HCT116 (cell line): ENCODE results near the gene HOXD3.

Experiments
- EZH2 ChIP-seq: fragments of 200-600 bp; sonication (generic); IDR thresholded peaks from 2 replicates; pipeline ENCODE4 v1.6.1; 2017; ENCODE audit warnings: antibody characterized with exemption, mixed run types
- EZH2phosphoT487 ChIP-seq: fragments of 200-600 bp; IDR thresholded peaks from 2 replicates; pipeline ENCODE4 v1.6.1; 2018; ENCODE audit warnings: antibody characterized with exemption, borderline replicate concordance
- FOSL1 ChIP-seq: IDR thresholded peaks from 2 replicates; pipeline ENCODE4 v1.6.1; 2012; ENCODE audit warnings: low read depth
- MAX ChIP-seq: IDR thresholded peaks from 2 replicates; pipeline ENCODE4 v1.6.1; 2012
- POLR2A ChIP-seq: IDR thresholded peaks from 2 replicates; pipeline ENCODE4 v1.7.0; 2011; ENCODE audit warnings: borderline replicate concordance; ENCODE audit not compliant: insufficient read depth, insufficient read length; ENCODE audit errors: extremely low read depth
- POLR2AphosphoS5 ChIP-seq: IDR thresholded peaks from 2 replicates; pipeline ENCODE4 v1.6.1; 2011; ENCODE audit warnings: mild to moderate bottlenecking, low read depth, low read length, moderate library complexity
- RAD21 ChIP-seq: IDR thresholded peaks from 2 replicates; pipeline ENCODE4 v1.6.1; 2012; ENCODE audit warnings: low read depth, mild to moderate bottlenecking
- SIN3A ChIP-seq: IDR thresholded peaks from 2 replicates; pipeline ENCODE4 v1.6.1; 2012; ENCODE audit warnings: low read depth
- TCF7L2 ChIP-seq: IDR thresholded peaks from 2 replicates; pipeline ENCODE4 v1.7.0; 2011; ENCODE audit warnings: borderline replicate concordance, inconsistent platforms; ENCODE audit not compliant: insufficient read depth, insufficient read length; ENCODE audit errors: extremely low read depth
- ZBTB33 ChIP-seq: IDR thresholded peaks from 2 replicates; pipeline ENCODE4 v1.6.1; 2011; ENCODE audit warnings: mild to moderate bottlenecking, low read length, moderate library complexity; ENCODE audit not compliant: insufficient replicate concordance; ENCODE audit errors: extremely low read depth
- TF ChIP-seq, protein P1 (sequence below), 3 experiments: fragments of 200-600 bp in 1 of 3; sonication (generic) in 1 of 3; IDR thresholded peaks in 2 of 3; conservative IDR thresholded peaks in 1 of 3; 2 replicates each; pipeline ENCODE4 v1.5.1; 2012 to 2017; ENCODE audit warnings: low read depth in 2 of 3, low read length in 2 of 3, antibody characterized with exemption in 1 of 3, borderline replicate concordance in 1 of 3, control low read depth in 1 of 3, mild to moderate bottlenecking in 1 of 3, mixed read lengths in 1 of 3, mixed run types in 1 of 3, moderate library complexity in 1 of 3; ENCODE audit not compliant: insufficient read depth in 1 of 3
- TF ChIP-seq, protein P2 (sequence below): IDR thresholded peaks from 2 replicates; pipeline ENCODE4 v1.6.1; 2012; ENCODE audit warnings: low read depth

GRCh38 chr2:176137252-176137580 is 19.9 kb upstream of the HOXD3 start:
- no peak for TF ChIP-seq EZH2phosphoT487
- no peak for TF ChIP-seq ZBTB33
- TF ChIP-seq RAD21: no peak
- TF ChIP-seq, protein P1, sequence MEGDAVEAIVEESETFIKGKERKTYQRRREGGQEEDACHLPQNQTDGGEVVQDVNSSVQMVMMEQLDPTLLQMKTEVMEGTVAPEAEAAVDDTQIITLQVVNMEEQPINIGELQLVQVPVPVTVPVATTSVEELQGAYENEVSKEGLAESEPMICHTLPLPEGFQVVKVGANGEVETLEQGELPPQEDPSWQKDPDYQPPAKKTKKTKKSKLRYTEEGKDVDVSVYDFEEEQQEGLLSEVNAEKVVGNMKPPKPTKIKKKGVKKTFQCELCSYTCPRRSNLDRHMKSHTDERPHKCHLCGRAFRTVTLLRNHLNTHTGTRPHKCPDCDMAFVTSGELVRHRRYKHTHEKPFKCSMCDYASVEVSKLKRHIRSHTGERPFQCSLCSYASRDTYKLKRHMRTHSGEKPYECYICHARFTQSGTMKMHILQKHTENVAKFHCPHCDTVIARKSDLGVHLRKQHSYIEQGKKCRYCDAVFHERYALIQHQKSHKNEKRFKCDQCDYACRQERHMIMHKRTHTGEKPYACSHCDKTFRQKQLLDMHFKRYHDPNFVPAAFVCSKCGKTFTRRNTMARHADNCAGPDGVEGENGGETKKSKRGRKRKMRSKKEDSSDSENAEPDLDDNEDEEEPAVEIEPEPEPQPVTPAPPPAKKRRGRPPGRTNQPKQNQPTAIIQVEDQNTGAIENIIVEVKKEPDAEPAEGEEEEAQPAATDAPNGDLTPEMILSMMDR (IDR thresholded peaks at IDR 0.05 in 2 of 3, conservative IDR thresholded peaks at IDR 0.05 in 1 of 3; ENCODE audit: borderline replicate concordance in 1 of 3, insufficient read depth in 1 of 3, low read depth in 2 of 3, low read length in 2 of 3): no peak
- TF ChIP-seq POLR2A: no peak
- no peak for TF ChIP-seq POLR2AphosphoS5
- TF ChIP-seq TCF7L2: no peak
- TF ChIP-seq, protein P2, sequence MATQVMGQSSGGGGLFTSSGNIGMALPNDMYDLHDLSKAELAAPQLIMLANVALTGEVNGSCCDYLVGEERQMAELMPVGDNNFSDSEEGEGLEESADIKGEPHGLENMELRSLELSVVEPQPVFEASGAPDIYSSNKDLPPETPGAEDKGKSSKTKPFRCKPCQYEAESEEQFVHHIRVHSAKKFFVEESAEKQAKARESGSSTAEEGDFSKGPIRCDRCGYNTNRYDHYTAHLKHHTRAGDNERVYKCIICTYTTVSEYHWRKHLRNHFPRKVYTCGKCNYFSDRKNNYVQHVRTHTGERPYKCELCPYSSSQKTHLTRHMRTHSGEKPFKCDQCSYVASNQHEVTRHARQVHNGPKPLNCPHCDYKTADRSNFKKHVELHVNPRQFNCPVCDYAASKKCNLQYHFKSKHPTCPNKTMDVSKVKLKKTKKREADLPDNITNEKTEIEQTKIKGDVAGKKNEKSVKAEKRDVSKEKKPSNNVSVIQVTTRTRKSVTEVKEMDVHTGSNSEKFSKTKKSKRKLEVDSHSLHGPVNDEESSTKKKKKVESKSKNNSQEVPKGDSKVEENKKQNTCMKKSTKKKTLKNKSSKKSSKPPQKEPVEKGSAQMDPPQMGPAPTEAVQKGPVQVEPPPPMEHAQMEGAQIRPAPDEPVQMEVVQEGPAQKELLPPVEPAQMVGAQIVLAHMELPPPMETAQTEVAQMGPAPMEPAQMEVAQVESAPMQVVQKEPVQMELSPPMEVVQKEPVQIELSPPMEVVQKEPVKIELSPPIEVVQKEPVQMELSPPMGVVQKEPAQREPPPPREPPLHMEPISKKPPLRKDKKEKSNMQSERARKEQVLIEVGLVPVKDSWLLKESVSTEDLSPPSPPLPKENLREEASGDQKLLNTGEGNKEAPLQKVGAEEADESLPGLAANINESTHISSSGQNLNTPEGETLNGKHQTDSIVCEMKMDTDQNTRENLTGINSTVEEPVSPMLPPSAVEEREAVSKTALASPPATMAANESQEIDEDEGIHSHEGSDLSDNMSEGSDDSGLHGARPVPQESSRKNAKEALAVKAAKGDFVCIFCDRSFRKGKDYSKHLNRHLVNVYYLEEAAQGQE: no peak
- no peak for TF ChIP-seq EZH2
- TF ChIP-seq FOSL1: no peak
- TF ChIP-seq MAX: no peak
- TF ChIP-seq SIN3A: no peak
